GM12878 (cell line): ENCODE results near the gene POU2AF2.

Experiments used
- CBFB ChIP-seq: IDR thresholded peaks from 2 replicates; pipeline ENCODE4 v1.6.1; 2016; ENCODE audit warnings: antibody characterized with exemption, low read depth
- CTCF ChIP-seq, 3 experiments: IDR thresholded peaks in 2 of 3; conservative IDR thresholded peaks in 1 of 3; 2 replicates each; pipeline ENCODE4 v1.5.1; 2011; ENCODE audit warnings: low read depth in 3 of 3, low read length in 3 of 3, mild to moderate bottlenecking in 3 of 3, control low read depth in 2 of 3, moderate library complexity in 2 of 3, inconsistent platforms in 1 of 3, mixed read lengths in 1 of 3; ENCODE audit not compliant: control insufficient read depth in 2 of 3, insufficient read depth in 1 of 3; ENCODE audit errors: extremely low read depth in 1 of 3
- JUND ChIP-seq: IDR thresholded peaks from 2 replicates; pipeline ENCODE4 v1.6.1; 2012; ENCODE audit warnings: low read depth, mild to moderate bottlenecking, low read length, improper control_type of control experiment, moderate library complexity
- RAD21 ChIP-seq: IDR thresholded peaks from 2 replicates; pipeline ENCODE4 v1.6.1; 2011; ENCODE audit warnings: mild to moderate bottlenecking, low read depth, low read length, moderate library complexity; ENCODE audit not compliant: insufficient read depth
- RCOR1 ChIP-seq: conservative IDR thresholded peaks from 2 replicates; pipeline ENCODE4 v1.6.1; 2012; ENCODE audit warnings: low read depth, low read length, improper control_type of control experiment
- TF ChIP-seq, protein P1 (sequence below): fragments of 450-650 bp; IDR thresholded peaks from 2 replicates; pipeline ENCODE4 v1.6.1; 2016; ENCODE audit warnings: mild to moderate bottlenecking, moderate library complexity, borderline replicate concordance

DNA sequence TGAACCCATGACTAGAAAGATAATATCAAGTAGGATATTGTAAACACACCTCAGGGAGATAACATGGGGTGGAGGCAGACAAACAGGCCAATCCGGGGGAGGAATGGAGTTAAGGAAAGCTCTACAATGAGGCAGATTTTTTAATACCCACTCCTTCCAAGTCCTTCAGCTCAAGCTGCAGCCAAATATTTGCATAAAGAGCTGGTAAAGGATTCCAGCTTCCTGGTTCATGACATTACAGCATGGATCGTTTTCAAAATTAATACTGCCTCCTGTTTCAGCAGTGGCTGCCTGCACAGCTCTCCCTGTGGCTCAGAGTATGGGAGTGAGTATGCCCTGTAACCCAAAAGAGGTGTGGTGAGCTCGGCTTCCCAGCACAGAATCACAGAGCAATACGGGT is 57.9 kb downstream of the POU2AF2 start:
- TF ChIP-seq CTCF (IDR thresholded peaks at IDR 0.05 in 2 of 3, conservative IDR thresholded peaks at IDR 0.05 in 1 of 3; ENCODE audit: control insufficient read depth in 2 of 3, extremely low read depth in 1 of 3, insufficient read depth in 1 of 3, low read depth in 3 of 3, low read length in 3 of 3) (no peak), CBFB (no peak), RAD21 (no peak), RCOR1 (no peak), JUND (no peak)
- TF ChIP-seq, protein P1, sequence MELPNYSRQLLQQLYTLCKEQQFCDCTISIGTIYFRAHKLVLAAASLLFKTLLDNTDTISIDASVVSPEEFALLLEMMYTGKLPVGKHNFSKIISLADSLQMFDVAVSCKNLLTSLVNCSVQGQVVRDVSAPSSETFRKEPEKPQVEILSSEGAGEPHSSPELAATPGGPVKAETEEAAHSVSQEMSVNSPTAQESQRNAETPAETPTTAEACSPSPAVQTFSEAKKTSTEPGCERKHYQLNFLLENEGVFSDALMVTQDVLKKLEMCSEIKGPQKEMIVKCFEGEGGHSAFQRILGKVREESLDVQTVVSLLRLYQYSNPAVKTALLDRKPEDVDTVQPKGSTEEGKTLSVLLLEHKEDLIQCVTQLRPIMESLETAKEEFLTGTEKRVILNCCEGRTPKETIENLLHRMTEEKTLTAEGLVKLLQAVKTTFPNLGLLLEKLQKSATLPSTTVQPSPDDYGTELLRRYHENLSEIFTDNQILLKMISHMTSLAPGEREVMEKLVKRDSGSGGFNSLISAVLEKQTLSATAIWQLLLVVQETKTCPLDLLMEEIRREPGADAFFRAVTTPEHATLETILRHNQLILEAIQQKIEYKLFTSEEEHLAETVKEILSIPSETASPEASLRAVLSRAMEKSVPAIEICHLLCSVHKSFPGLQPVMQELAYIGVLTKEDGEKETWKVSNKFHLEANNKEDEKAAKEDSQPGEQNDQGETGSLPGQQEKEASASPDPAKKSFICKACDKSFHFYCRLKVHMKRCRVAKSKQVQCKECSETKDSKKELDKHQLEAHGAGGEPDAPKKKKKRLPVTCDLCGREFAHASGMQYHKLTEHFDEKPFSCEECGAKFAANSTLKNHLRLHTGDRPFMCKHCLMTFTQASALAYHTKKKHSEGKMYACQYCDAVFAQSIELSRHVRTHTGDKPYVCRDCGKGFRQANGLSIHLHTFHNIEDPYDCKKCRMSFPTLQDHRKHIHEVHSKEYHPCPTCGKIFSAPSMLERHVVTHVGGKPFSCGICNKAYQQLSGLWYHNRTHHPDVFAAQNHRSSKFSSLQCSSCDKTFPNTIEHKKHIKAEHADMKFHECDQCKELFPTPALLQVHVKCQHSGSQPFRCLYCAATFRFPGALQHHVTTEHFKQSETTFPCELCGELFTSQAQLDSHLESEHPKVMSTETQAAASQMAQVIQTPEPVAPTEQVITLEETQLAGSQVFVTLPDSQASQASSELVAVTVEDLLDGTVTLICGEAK = no peak
